HEK293 (cell line): ENCODE data around the gene NT5DC3.

Experiments used
- CTCF ChIA-PET: fragments of 350-600 bp; formaldehyde crosslinking; extraction: SDS; loops from one replicate; lab custom pipeline; 2021; ENCODE audit warnings: antibody characterized with exemption; lab: Yijun Ruan, JAX
- POLR2A ChIA-PET: fragments of 300-600 bp; formaldehyde crosslinking; extraction: SDS; loops from one replicate; lab custom pipeline; 2020; ENCODE audit warnings: antibody characterized with exemption, inconsistent platforms; lab: Yijun Ruan, JAX
- H3K27ac ChIP-seq: fragments of 200-500 bp; sonication (Bioruptor generic); 2 replicates; pipeline ENCODE4 v1.5.1; 2014; ENCODE audit warnings: low read depth, low read length, control low read depth, inconsistent platforms; ENCODE audit errors: extremely low read depth
- H3K36me3 ChIP-seq, 2 experiments: fragments of 200-500 bp in 1 of 2; sonication (Bioruptor generic) in 1 of 2; 1 replicate in 1 of 2; 2 replicates in 1 of 2; pipeline ENCODE4 v1.5.1; 2014 to 2017; ENCODE audit warnings: inconsistent platforms in 2 of 2, low read length in 2 of 2; ENCODE audit not compliant: control insufficient read depth in 2 of 2, insufficient read depth in 1 of 2
- H3K4me1 ChIP-seq: fragments of 200-500 bp; sonication (Bioruptor generic); 2 replicates; pipeline ENCODE4 v1.5.1; 2014; ENCODE audit warnings: mild to moderate bottlenecking, low read length, inconsistent platforms; ENCODE audit not compliant: control insufficient read depth, insufficient read depth
- H3K4me3 ChIP-seq: 2 replicates; pipeline ENCODE4 v1.5.1; 2011; ENCODE audit warnings: low read depth, mild to moderate bottlenecking, control low read depth, low read length, moderate library complexity
- H3K9me3 ChIP-seq: fragments of 200-500 bp; sonication (Bioruptor generic); 2 replicates; pipeline ENCODE4 v1.5.1; 2014; ENCODE audit warnings: low read depth, low read length, inconsistent platforms; ENCODE audit not compliant: control insufficient read depth, insufficient read depth
- MYNN ChIP-seq: fragments of 450-650 bp; formaldehyde crosslinking; IDR thresholded peaks from 2 replicates; pipeline ENCODE4 v1.5.1; 2016; ENCODE audit warnings: missing biosample characterization, missing genetic modification characterization, borderline replicate concordance
- OSR2 ChIP-seq: fragments of 450-650 bp; formaldehyde crosslinking; IDR thresholded peaks from 2 replicates; pipeline ENCODE4 v1.5.1; 2016; ENCODE audit warnings: missing biosample characterization, missing genetic modification characterization
- SCRT1 ChIP-seq: fragments of 450-650 bp; formaldehyde crosslinking; IDR thresholded peaks from 2 replicates; pipeline ENCODE4 v1.5.1; 2016; ENCODE audit warnings: missing biosample characterization, missing genetic modification characterization, borderline replicate concordance
- SCRT2 ChIP-seq: fragments of 450-650 bp; formaldehyde crosslinking; IDR thresholded peaks from 2 replicates; pipeline ENCODE4 v1.5.1; 2016; ENCODE audit warnings: missing biosample characterization, missing genetic modification characterization
- SP2 ChIP-seq: fragments of 450-650 bp; formaldehyde crosslinking; IDR thresholded peaks from 2 replicates; pipeline ENCODE4 v1.5.1; 2016; ENCODE audit warnings: missing biosample characterization, missing genetic modification characterization
- ZBTB8A ChIP-seq: fragments of 450-650 bp; formaldehyde crosslinking; IDR thresholded peaks from 2 replicates; pipeline ENCODE4 v1.5.1; 2016; ENCODE audit warnings: missing biosample characterization, missing genetic modification characterization
- ZNF155 ChIP-seq: fragments of 450-650 bp; formaldehyde crosslinking; IDR thresholded peaks from 2 replicates; pipeline ENCODE4 v1.5.1; 2016; ENCODE audit warnings: missing biosample characterization, missing genetic modification characterization
- ZNF157 ChIP-seq: fragments of 450-650 bp; formaldehyde crosslinking; IDR thresholded peaks from 2 replicates; pipeline ENCODE4 v1.5.1; 2016; ENCODE audit warnings: missing biosample characterization, missing genetic modification characterization
- ZNF266 ChIP-seq: fragments of 450-650 bp; formaldehyde crosslinking; IDR thresholded peaks from 2 replicates; pipeline ENCODE4 v1.5.1; 2016; ENCODE audit warnings: missing biosample characterization, missing genetic modification characterization, low read depth
- ZNF274 ChIP-seq, 2 experiments: fragments of 200-500 bp in 1 of 2; fragments of 450-650 bp in 1 of 2; sonication (Bioruptor generic) in 1 of 2; formaldehyde crosslinking in 1 of 2; IDR thresholded peaks; 2 replicates each; pipeline versions ENCODE4 v1.5.1 to v1.6.1; 2014 to 2016; ENCODE audit warnings: borderline replicate concordance in 1 of 2, inconsistent platforms in 1 of 2, low read length in 1 of 2, missing biosample characterization in 1 of 2, missing genetic modification characterization in 1 of 2
- ZNF423 ChIP-seq: fragments of 450-650 bp; formaldehyde crosslinking; IDR thresholded peaks from 2 replicates; pipeline ENCODE4 v1.5.1; 2016; ENCODE audit warnings: missing biosample characterization, missing genetic modification characterization
- ZNF623 ChIP-seq: fragments of 450-650 bp; formaldehyde crosslinking; IDR thresholded peaks from 2 replicates; pipeline ENCODE4 v1.5.1; 2016; ENCODE audit warnings: missing biosample characterization, missing genetic modification characterization
- ZNF76 ChIP-seq: fragments of 450-650 bp; formaldehyde crosslinking; IDR thresholded peaks from 2 replicates; pipeline ENCODE4; 2016; ENCODE audit warnings: low read depth, missing biosample characterization, missing genetic modification characterization, borderline replicate concordance
- ZNF792 ChIP-seq: fragments of 450-650 bp; formaldehyde crosslinking; IDR thresholded peaks from 2 replicates; pipeline ENCODE4 v1.5.1; 2016; ENCODE audit warnings: missing biosample characterization, missing genetic modification characterization
- TF ChIP-seq, protein P1 (sequence below): fragments of 450-650 bp; formaldehyde crosslinking; IDR thresholded peaks from 2 replicates; pipeline ENCODE4 v1.5.0; 2017; ENCODE audit warnings: missing biosample characterization, missing genetic modification characterization, borderline replicate concordance
- TF ChIP-seq, protein P2 (sequence below): fragments of 450-650 bp; formaldehyde crosslinking; IDR thresholded peaks from 2 replicates; pipeline ENCODE4 v1.5.1; 2016; ENCODE audit warnings: missing biosample characterization, missing genetic modification characterization
- TF ChIP-seq, protein P3 (sequence below): fragments of 450-650 bp; formaldehyde crosslinking; IDR thresholded peaks from 2 replicates; pipeline ENCODE4 v1.5.1; 2016; ENCODE audit warnings: missing biosample characterization, missing genetic modification characterization, borderline replicate concordance
- TF ChIP-seq, protein P4 (sequence below): fragments of 450-650 bp; formaldehyde crosslinking; conservative IDR thresholded peaks from 2 replicates; pipeline ENCODE4 v1.5.1; 2016; ENCODE audit warnings: low read depth, missing biosample characterization, missing genetic modification characterization

The NT5DC3 gene

DNA sequence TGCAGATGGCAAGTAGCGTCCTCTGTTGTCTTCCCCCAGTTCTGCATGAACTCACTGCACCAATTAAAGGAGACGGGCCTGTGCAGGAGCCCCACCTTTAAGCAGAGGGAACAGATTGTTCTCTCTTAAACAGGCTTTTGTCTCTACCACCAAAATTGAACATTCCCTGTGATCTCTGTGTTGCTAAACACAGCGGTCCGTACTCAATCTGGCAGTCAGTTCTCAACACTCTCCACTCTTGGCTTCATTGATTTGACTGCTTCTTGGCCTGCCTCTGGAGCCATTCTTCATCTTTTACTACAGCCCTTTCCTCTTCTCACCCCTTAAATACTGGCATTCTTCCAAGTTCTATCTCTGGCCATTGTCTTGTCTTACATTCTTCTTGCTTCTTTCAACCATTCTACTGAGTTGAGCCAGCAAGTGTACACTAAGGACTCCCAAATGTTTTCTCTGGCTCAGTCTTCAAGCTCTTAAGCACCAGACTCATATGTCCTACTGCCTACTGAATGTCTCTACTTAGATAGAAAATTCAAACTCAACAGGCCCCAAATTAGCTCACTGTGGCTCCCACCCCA is 8.0 kb upstream of the NT5DC3 start:
- ChIA-PET POLR2A (interaction anchor here (1.1 kb wide), 1 partner anchor 8 kb away, joined by 3 read pairs; the partner anchor contains the start of gene NT5DC3), CTCF (interaction anchor here (0.5 to 0.6 kb wide), 2 partner anchors 21 to 209 kb away, joined by 3 read pairs; no protein-coding TSS in a partner anchor)
- no peaks in the 10 kb centered on the region for H3K9me3 ChIP-seq
- no peak overlapping the region for H3K27ac ChIP-seq
- no peaks in the 10 kb centered on the region for H3K36me3 ChIP-seq
- TF ChIP-seq MYNN (tag by site-specific recombination), result no peak
- no peak for TF ChIP-seq ZNF155 (tag by site-specific recombination)
- TF ChIP-seq ZNF623 (tag by site-specific recombination), result no peak
- TF ChIP-seq, protein P1, sequence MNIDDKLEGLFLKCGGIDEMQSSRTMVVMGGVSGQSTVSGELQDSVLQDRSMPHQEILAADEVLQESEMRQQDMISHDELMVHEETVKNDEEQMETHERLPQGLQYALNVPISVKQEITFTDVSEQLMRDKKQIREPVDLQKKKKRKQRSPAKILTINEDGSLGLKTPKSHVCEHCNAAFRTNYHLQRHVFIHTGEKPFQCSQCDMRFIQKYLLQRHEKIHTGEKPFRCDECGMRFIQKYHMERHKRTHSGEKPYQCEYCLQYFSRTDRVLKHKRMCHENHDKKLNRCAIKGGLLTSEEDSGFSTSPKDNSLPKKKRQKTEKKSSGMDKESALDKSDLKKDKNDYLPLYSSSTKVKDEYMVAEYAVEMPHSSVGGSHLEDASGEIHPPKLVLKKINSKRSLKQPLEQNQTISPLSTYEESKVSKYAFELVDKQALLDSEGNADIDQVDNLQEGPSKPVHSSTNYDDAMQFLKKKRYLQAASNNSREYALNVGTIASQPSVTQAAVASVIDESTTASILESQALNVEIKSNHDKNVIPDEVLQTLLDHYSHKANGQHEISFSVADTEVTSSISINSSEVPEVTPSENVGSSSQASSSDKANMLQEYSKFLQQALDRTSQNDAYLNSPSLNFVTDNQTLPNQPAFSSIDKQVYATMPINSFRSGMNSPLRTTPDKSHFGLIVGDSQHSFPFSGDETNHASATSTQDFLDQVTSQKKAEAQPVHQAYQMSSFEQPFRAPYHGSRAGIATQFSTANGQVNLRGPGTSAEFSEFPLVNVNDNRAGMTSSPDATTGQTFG, result no peak
- no peak for TF ChIP-seq OSR2 (tag by site-specific recombination)
- TF ChIP-seq, protein P2, sequence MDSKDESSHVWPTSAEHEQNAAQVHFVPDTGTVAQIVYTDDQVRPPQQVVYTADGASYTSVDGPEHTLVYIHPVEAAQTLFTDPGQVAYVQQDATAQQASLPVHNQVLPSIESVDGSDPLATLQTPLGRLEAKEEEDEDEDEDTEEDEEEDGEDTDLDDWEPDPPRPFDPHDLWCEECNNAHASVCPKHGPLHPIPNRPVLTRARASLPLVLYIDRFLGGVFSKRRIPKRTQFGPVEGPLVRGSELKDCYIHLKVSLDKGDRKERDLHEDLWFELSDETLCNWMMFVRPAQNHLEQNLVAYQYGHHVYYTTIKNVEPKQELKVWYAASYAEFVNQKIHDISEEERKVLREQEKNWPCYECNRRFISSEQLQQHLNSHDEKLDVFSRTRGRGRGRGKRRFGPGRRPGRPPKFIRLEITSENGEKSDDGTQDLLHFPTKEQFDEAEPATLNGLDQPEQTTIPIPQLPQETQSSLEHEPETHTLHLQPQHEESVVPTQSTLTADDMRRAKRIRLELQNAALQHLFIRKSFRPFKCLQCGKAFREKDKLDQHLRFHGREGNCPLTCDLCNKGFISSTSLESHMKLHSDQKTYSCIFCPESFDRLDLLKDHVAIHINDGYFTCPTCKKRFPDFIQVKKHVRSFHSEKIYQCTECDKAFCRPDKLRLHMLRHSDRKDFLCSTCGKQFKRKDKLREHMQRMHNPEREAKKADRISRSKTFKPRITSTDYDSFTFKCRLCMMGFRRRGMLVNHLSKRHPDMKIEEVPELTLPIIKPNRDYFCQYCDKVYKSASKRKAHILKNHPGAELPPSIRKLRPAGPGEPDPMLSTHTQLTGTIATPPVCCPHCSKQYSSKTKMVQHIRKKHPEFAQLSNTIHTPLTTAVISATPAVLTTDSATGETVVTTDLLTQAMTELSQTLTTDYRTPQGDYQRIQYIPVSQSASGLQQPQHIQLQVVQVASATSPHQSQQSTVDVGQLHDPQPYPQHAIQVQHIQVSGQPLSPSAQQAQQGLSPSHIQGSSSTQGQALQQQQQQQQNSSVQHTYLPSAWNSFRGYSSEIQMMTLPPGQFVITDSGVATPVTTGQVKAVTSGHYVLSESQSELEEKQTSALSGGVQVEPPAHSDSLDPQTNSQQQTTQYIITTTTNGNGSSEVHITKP, result no peak
- TF ChIP-seq ZBTB8A (tag by site-specific recombination), result no peak
- 0 out of 2 replicates have a peak, but pooled peaks cover 5% of the 10 kb centered on the region for H3K4me1 ChIP-seq
- no peak overlapping the region for H3K4me3 ChIP-seq

DNA sequence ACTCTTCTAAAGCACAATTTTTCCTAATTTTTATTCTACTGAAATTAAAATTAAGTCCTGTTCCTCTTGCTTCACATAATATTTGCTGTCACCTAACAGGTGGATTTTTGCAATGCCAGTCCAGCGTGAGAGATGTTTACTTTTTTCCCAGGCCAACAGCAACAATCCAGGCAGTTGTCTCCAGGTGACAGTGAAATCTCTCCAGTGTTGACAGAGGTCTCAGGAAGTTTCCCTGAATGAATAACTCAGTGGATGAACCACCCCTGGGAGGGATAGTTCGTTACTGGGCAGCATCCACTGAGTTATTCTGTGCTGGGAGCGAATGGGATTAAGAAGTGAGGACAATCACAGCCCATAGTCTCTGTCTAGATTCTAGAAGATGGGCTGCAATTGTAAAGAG is 7.1 kb upstream of the NT5DC3 start:
- POLR2A ChIA-PET, result no interaction called here
- CTCF ChIA-PET, result no interaction called here
- Histone ChIP-seq H3K4me3 (no peak overlapping the region), H3K9me3 (no peaks in the 10 kb centered on the region), H3K27ac (no peak overlapping the region), H3K36me3 (no peaks in the 10 kb centered on the region), H3K4me1 (0 out of 2 replicates have a peak, but pooled peaks cover 5% of the 10 kb centered on the region)
- TF ChIP-seq, protein P3, sequence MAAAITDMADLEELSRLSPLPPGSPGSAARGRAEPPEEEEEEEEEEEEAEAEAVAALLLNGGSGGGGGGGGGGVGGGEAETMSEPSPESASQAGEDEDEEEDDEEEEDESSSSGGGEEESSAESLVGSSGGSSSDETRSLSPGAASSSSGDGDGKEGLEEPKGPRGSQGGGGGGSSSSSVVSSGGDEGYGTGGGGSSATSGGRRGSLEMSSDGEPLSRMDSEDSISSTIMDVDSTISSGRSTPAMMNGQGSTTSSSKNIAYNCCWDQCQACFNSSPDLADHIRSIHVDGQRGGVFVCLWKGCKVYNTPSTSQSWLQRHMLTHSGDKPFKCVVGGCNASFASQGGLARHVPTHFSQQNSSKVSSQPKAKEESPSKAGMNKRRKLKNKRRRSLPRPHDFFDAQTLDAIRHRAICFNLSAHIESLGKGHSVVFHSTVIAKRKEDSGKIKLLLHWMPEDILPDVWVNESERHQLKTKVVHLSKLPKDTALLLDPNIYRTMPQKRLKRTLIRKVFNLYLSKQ, result no peak
- TF ChIP-seq SCRT2 (tag by site-specific recombination), result peak; percentile 40; the same call in 1 of the 2 replicates

DNA sequence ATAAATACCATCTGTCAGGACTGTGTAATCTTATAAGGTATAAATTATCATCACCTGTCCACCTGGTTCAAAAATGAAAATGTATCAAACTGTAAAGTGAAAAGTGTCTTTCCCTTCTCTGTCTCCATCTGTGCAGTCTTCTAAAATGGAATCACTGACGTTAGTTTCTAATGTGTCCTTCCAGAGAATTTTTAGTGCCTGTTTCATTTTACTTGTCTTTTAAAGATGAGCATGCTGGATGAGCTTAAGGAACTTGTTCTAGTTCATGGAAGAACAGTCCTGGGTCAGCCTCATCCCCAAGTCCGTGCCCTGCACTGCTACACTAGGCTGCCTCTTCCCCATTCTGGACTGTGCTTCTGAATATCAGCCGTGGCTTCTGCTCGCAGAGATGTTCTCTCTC is 5.4 kb upstream of the NT5DC3 start:
- CTCF ChIA-PET, result no interaction called here
- H3K4me3 ChIP-seq, result no peak overlapping the region
- POLR2A ChIA-PET, result no interaction called here
- H3K27ac ChIP-seq, result no peak overlapping the region
- peaks cover 3% of the 10 kb centered on the region; the same call in 1 of the 2 replicates for H3K4me1 ChIP-seq
- no peaks in the 10 kb centered on the region for H3K9me3 ChIP-seq
- H3K36me3 ChIP-seq, result no peaks in the 10 kb centered on the region
- TF ChIP-seq ZNF792 (tag by site-specific recombination) (no peak), SP2 (tag by site-specific recombination) (no peak), OSR2 (tag by site-specific recombination) (no peak), ZNF274 (IDR thresholded peaks at IDR 0.05; ENCODE audit: low read length) (no peak), ZNF274 (tag by site-specific recombination; IDR thresholded peaks at IDR 0.05; ENCODE audit: borderline replicate concordance) (no peak), ZNF266 (tag by site-specific recombination) (no peak), ZNF423 (tag by site-specific recombination) (no peak), SCRT1 (tag by site-specific recombination) (no peak), ZNF76 (no peak), ZNF157 (tag by site-specific recombination) (no peak)
- TF ChIP-seq, protein P4, sequence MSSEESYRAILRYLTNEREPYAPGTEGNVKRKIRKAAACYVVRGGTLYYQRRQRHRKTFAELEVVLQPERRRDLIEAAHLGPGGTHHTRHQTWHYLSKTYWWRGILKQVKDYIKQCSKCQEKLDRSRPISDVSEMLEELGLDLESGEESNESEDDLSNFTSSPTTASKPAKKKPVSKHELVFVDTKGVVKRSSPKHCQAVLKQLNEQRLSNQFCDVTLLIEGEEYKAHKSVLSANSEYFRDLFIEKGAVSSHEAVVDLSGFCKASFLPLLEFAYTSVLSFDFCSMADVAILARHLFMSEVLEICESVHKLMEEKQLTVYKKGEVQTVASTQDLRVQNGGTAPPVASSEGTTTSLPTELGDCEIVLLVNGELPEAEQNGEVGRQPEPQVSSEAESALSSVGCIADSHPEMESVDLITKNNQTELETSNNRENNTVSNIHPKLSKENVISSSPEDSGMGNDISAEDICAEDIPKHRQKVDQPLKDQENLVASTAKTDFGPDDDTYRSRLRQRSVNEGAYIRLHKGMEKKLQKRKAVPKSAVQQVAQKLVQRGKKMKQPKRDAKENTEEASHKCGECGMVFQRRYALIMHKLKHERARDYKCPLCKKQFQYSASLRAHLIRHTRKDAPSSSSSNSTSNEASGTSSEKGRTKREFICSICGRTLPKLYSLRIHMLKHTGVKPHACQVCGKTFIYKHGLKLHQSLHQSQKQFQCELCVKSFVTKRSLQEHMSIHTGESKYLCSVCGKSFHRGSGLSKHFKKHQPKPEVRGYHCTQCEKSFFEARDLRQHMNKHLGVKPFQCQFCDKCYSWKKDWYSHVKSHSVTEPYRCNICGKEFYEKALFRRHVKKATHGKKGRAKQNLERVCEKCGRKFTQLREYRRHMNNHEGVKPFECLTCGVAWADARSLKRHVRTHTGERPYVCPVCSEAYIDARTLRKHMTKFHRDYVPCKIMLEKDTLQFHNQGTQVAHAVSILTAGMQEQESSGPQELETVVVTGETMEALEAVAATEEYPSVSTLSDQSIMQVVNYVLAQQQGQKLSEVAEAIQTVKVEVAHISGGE (tag by site-specific recombination), result no peak
